Mucosa of descending colon (tissue), 3 donors: ENCODE measurements around the gene CDHR4. TPM values are rescaled to one million over a fixed set of nuclear protein-coding genes. Genes with fewer than 3 reads are reported as not detected.

Source experiments
- ATAC-seq: fragments of 200-7000 bp; cut with Tn5 transposase; one replicate; pipeline ENCODE4 v1.9.1; 2020; ENCODE audit warnings: mild to moderate bottlenecking, moderate library complexity
- DNase-seq, 3 donors: peaks; one replicate each; pipeline ENCODE4 v3.0.0-alpha.2; 2020
- H3K36me3 ChIP-seq: fragments of 200-600 bp; one replicate; pipeline ENCODE4 v1.8.0; 2021; ENCODE audit warnings: low read depth, mild to moderate bottlenecking
- H3K4me1 ChIP-seq: fragments of 200-600 bp; one replicate; pipeline ENCODE4 v1.8.0; 2021; ENCODE audit warnings: low read depth, mild to moderate bottlenecking
- H3K4me3 ChIP-seq: fragments of 200-600 bp; one replicate; pipeline ENCODE4 v1.8.0; 2021; ENCODE audit warnings: mild to moderate bottlenecking
- H3K9me3 ChIP-seq: fragments of 200-600 bp; one replicate; pipeline ENCODE4 v1.8.0; 2021; ENCODE audit warnings: mild to moderate bottlenecking
- CTCF ChIP-seq: fragments of 200-600 bp; IDR thresholded peaks from one replicate; pipeline ENCODE4 v1.8.0; 2022; ENCODE audit warnings: antibody characterized with exemption, mild to moderate bottlenecking
- intact Hi-C, 2 donors: fragments of 100-400 bp; cut with DNase I in 1 of 2; cut with micrococcal nuclease in 1 of 2; formaldehyde crosslinking; loops; one replicate each; pipeline versions ENCODE4 v1.11.0 to v1.11.1; 2022; cut with DNase I, micrococcal nuclease
- total RNA-seq, 3 donors: library from RNA; stranded (reverse); fragmentation: NEBNext Ultra II Directional in 2 of 3; extraction: Animal tissue kit (Norgen Biotek cat#: 25700) in 2 of 3; gene quantifications; one replicate each; pipeline versions ENCODE4 v1.2.1 to v1.2.4, GENCODE V29; 2021 to 2023
- donor health status: DM: no; HTN: no; CAD: no; lungs with moderate emphysema.
- donor health status: DM: no; HTN: no; CAD: no.
- donor health status: DM: no; HTN: yes; CAD: no.

Gene CDHR4
- total RNA-seq, 3 donors from 2014 or later = 0.38 TPM; not detected in 2

GRCh38 chr3:49791571-49791970 is 8.1 kb downstream of the CDHR4 start:
- no peak for ATAC-seq
- intact Hi-C loops = no loop called here
- no peak for TF ChIP-seq CTCF
- H3K9me3 ChIP-seq = no peaks in the 10 kb centered on the region
- H3K4me1 ChIP-seq = peaks cover 7% of the 10 kb centered on the region
- H3K36me3 ChIP-seq = no peaks in the 10 kb centered on the region
- DNase-seq = no peak
- H3K4me3 ChIP-seq = no peak overlapping the region

GRCh38 chr3:49790626-49791411 is 8.9 kb downstream of the CDHR4 start:
- TF ChIP-seq CTCF = no peak
- ATAC-seq (no peak), DNase-seq (no peak)
- H3K4me3 ChIP-seq = no peak overlapping the region
- intact Hi-C loops = no loop called here
- H3K4me1 ChIP-seq = peaks cover 9% of the 10 kb centered on the region
- H3K9me3 ChIP-seq = no peaks in the 10 kb centered on the region
- peaks cover 3% of the 10 kb centered on the region for H3K36me3 ChIP-seq

- peaks cover 3% of the 10 kb centered on the region for H3K36me3 ChIP-seq
- intact Hi-C loops = no loop called here
- peaks cover 24% of the 10 kb centered on the region for H3K4me1 ChIP-seq
- ATAC-seq (no peak), DNase-seq (no peak)
- H3K9me3 ChIP-seq = no peaks in the 10 kb centered on the region
- TF ChIP-seq CTCF = no peak
- no peak overlapping the region for H3K4me3 ChIP-seq
These were observed 11.6 kb downstream of the CDHR4 start for GRCh38 chr3:49788056-49788455.

- Histone ChIP-seq H3K4me1 (peaks cover 24% of the 10 kb centered on the region), H3K36me3 (peaks cover 3% of the 10 kb centered on the region), H3K9me3 (no peaks in the 10 kb centered on the region), H3K4me3 (no peak overlapping the region)
- intact Hi-C loops = no loop called here
- no peak for TF ChIP-seq CTCF
- ATAC-seq (no peak), DNase-seq (no peak)
These were observed 12.1 kb downstream of the CDHR4 start for GRCh38 chr3:49787536-49787935.

GRCh38 chr3:49787182-49787464 is 12.6 kb downstream of the CDHR4 start:
- ATAC-seq = no peak
- no peaks in the 10 kb centered on the region for H3K9me3 ChIP-seq
- no peak overlapping the region for H3K4me3 ChIP-seq
- peaks cover 3% of the 10 kb centered on the region for H3K36me3 ChIP-seq
- no peak for TF ChIP-seq CTCF
- peaks cover 26% of the 10 kb centered on the region for H3K4me1 ChIP-seq
- DNase-seq = no peak
- intact Hi-C loops = no loop called here
